Measurements from ENCODE around the gene ELOVL1. TPM values are rescaled to one million over a fixed set of nuclear protein-coding genes. Genes with fewer than 3 reads are reported as not detected.
A peak's percentile ranks its signal among the peaks of the same experiment; 100 is the strongest.

Gene ELOVL1
- total RNA-seq, 1 donor from 2014 or later: 34.4 TPM

DNA sequence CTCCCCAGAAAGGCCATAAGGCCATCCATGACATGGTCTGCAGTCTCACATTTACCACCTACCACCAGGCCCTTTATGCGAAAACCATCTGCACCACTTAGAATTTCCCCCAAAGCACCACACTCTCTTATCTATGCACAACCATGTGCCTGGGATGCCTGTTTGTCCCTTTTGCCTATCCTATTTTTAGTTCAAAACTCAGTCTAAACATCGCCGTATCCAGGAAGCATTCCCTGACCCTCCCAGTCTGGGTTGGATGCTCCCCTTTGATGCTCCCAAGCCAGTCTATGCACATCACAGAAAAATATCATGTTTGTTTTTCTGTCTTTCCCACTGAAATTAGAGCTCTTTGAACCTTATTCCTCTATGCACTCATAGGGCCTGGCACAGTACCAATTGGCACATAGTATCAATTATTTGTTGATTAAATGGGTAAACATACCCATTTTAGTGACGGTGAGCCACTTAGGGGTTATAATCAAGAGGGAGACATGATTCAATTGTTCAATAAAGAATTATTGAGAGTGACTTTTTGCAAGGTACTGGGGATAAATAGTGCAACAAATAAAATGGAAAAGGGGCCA, 23.5 kb downstream of the ELOVL1 start:
- intact Hi-C loops (cut with DNase I): loop anchor here (5.0 to 10.0 kb wide), 2 partner anchors 87 to 400 kb away; no protein-coding TSS in a partner anchor
- ATAC-seq: peak; percentile 66
- no peak for DNase-seq (ENCODE audit: missing footprints)

DNA sequence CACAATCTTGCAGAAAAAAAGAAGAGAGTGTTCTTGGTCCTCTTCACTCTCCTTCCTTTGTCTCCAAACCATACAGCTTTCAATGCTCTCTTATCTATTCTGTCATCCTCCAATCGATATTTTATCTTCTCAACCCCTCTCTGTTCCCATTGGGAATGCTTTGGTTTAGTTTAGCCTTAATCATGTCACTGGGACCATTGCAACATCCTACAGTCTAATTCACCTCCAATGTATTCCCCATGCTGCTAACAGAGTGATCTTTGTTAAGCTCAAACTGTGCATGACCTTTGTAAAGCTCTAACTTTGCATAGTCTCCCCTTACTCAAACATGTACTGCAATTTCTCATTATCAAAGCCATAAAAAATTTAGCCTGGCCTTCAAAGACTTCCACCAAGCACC, 27.3 kb downstream of the ELOVL1 start:
- DNase-seq (ENCODE audit: missing footprints) (no peak), ATAC-seq (no peak)
- intact Hi-C loops (cut with DNase I): loop anchor here (5.0 to 10.0 kb wide), 2 partner anchors 83 to 396 kb away; no protein-coding TSS in a partner anchor

DNA sequence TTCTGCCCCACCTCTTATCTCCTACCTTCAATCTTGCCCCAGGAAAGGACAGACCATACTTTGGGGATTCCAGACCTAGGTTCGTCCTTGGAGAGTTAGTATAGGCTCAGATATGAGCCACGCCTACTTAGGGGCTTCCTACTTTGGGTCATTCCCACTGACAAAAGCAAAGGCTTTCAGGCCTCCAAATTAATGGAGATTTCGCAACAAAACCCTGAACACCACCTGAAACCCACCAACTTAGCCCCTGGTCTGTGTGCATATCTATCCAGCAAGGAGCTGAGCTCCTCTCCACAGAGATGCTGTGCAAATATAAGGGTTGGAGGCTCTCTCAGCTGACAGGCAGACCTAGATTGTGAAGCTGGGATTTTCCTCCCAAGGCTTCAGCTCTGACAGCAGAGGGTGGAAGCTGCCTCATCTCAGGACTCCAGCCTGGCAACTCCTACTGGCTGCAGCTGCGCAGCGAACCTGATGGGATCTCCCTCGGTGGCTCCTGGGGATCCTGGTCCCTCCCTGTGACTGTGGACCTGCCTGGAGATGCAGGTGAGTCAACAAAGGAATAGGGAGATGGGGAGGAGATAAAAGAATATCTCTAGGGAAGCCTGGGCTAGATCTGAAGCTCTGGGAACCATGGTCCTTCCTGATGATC, 28.1 kb downstream of the ELOVL1 start:
- no peak for DNase-seq (ENCODE audit: missing footprints)
- intact Hi-C loops (cut with DNase I): loop anchor here (5.0 to 10.0 kb wide), 2 partner anchors 82 to 395 kb away; no protein-coding TSS in a partner anchor
- no peak for ATAC-seq

DNA sequence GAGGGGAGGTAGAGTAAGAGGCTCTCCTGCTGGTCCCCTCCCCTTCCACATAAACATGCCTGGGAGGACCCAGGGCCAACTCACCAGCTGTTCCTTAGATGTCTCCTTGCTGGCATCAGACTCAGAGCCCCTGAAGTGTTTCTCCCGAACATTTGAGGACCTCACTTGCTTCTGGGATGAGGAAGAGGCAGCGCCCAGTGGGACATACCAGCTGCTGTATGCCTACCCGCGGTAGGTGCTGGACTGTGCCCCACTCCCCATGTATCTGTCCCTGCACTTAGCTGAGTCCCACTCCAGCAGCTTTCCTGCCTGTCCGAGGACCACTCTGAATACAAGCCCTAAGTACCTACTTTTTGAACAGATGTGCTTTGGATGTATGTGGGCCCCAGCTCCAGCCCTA, 29.8 kb downstream of the ELOVL1 start:
- intact Hi-C loops (cut with DNase I): no loop called here
- DNase-seq (ENCODE audit: missing footprints) (no peak), ATAC-seq (no peak)

DNA sequence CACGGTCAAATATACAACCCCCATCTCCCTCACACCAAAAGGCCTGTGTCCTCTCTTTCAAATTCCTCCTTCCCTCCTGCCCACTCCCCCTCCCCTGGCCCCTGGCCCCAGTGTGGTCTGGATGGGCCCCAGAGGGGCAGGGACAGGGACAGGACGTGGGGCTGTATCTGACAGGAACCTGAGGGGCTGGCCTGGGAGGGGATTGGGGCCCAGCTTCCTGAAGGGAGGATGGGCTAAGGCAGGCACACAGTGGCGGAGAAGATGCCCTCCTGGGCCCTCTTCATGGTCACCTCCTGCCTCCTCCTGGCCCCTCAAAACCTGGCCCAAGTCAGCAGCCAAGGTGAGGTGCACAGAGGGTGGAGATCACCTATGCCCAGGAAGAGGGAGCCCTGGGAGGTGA, 30.2 kb downstream of the ELOVL1 start, which contains the start of gene MPL:
MPL (plus strand) TSS at position 231 of the 400 bp plus-strand sequence; CDS start at position 262, 31 bp downstream.
- intact Hi-C loops (cut with DNase I): no loop called here
- DNase-seq (ENCODE audit: missing footprints) (no peak), ATAC-seq (no peak)

DNA sequence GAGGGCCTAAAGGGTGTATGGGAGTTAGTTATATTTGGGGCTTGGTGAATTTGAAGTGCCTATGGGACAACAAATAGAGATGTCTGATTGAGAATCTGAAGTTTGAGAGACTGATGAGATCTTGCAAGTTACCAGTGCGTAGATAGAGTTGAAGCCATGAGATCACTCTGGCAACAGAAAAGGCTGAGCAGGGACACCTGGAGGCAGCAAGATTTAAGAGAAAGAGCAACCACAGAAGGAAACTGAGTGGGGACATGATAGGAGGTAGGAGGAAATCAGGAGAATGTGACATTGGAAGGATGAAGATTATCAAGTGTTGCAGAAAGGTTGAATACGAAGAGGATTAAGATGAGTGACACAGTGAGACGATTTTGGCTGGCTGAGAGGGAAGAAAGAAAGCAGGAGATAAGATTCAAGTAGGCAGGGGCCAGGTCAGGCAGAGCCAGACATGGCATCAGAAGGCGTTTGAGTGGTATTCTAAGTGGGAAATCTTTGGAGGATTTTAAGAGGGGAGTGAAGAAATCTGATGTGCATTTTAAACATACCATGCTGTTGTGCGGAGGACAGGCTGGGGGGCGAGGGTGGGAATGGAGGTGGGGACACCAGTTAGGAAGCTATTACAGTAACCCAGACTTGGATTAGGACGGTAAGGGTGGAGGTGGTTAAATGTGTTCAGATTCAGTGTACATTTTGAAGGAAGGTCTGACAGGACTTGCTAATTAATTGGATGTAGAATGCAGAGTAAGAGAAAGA, 33.2 kb downstream of the ELOVL1 start:
- intact Hi-C loops (cut with DNase I): no loop called here
- DNase-seq (ENCODE audit: missing footprints) (no peak), ATAC-seq (no peak)

DNA sequence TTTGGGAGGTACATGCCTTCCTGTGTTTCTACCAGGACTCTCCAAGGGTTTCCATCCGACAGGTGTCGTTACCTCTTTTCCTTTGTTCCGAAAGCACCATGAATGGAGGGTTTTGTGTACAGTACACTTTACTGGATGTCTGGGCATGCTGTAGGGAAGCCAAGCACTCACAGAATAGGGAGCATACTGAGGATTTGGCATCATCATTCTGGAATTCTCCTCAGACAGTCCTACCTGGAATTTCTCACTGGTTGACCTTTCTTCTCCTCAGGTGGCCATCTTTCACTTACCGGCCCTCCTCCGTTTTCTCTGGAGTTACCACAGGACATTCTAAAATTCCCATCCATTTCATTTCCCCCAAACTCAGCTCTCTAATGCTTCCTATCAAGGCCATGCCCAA, 36.1 kb downstream of the ELOVL1 start:
- intact Hi-C loops (cut with DNase I): no loop called here
- no peak for DNase-seq (ENCODE audit: missing footprints)
- no peak for ATAC-seq

DNA sequence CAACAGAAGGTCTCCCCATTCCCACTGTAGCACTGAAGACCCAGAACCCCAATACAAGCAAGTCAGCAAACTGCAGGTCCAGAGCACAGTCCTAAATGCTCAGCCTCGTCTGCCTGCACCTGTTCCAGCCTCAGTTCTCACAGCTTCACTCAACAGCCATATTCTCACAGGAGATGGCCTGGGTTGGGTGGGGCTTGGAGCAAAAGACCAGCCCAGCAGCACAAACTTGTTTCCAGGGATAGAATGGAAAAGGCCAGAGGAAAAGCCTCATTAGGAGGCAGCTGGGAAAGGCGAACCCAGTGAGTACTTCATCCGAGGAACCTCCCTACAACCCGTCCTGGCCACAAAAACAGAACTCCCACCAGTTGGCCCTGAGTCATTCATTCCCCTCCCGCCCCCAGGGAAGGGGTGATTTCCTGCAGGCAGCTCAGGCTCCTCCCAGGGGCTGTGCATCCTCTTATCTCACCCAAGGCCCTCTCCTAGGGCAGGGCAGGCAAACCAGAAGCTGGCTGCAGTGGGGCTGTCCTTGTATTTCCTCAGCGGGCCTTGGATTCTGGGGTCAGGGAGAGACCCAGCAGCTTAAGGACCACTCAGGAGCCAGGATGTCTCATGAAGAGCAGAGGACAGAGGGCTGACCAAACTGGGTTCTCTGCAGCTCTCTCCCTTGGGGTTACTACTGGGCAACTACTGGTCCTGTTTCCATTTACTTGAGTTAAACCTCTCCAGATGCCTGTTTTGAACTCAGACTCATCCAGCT, 37.6 kb downstream of the ELOVL1 start:
- intact Hi-C loops (cut with DNase I): no loop called here
- DNase-seq (ENCODE audit: missing footprints): no peak
- peak; percentile 78 for ATAC-seq

DNA sequence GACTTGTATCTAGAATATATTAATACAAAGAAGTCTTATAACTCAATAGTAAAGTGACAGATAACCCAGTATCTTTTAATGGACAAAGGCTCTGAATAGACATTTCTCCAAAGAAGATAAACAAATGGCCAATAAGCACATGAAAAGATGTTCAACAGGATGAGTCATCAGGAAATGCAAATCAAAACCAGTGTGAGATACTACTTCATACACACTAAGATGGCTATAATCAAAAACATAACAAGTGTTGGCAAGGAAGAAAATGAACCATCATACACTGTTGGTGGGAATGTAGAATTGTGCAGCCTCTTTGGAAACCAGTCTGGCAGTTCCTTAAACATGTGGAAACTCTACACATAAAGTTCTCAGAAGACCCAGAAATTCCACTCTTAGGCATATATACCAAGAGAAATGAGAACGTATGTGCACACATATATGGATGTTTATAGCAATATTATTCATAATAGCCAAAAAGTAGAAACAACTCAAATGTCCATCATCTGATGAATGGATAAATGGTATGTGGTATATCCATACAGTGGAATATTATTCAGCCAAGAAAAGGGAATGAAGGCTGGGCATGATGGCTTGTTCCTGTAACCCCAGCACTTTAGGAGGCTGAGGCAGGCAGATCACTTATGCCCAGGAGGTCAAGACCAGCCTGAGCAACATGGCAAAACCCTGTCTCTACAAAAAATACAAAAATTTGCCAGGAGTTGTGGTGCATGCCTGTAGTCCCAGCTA, 40.1 kb downstream of the ELOVL1 start:
- intact Hi-C loops (cut with DNase I): no loop called here
- ATAC-seq: no peak
- no peak for DNase-seq (ENCODE audit: missing footprints)

DNA sequence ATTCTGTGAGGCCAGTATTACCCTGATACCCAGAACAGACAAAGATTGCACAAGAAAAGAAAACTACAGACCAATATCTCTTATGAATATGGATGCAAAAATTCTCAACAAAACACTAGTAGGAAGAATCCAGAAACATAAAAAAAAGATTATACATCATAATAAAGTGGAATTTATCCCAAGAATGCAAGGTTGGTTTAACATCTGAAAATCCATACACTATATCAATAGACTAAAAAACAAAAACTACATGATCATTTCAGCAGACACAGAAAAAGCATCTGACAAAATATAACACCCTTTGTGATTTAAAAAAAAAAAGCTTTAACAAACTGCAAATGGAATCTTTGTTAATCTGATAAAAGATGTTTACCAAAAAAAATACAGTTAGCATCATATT, 42.4 kb downstream of the ELOVL1 start:
- DNase-seq (ENCODE audit: missing footprints) (no peak), ATAC-seq (no peak)
- intact Hi-C loops (cut with DNase I): no loop called here

DNA sequence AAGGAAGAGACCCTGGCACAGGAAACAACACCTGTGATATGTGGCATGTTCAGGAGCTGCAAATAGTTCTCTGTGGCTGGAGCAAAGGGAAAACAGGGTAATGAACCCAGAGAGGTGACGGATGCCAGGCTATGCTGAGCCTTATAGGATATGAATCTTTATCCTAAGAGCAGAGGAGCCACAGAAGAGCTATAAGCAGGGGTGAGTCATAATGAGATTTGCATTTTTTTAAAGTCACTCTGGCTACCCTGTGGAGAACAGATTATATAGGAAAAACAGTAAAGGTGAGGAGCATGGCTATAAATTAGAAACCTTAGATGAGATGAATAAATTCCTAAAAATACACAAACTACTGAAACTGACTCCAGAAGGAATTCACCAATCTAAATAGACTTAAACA, 43.0 kb downstream of the ELOVL1 start:
- DNase-seq (ENCODE audit: missing footprints) (no peak), ATAC-seq (no peak)
- intact Hi-C loops (cut with DNase I): no loop called here

DNA sequence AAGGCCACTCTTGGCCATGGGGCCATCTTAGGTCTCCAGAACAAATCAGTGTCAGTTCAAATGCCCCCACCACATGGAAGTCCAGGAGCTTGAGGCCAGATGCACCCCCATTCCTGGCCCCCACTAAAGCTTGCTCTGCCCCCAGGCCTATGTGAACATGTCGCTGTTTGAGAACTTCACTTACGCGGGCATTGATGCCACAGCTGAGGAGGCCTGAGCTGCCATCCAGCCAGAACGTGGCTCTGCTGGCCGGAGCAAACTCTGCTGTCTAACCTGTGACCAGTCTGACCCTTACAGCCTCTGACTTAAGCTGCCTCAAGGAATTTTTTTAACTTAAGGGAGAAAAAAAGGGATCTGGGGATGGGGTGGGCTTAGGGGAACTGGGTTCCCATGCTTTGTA, 45.3 kb downstream of the ELOVL1 start:
- no peak for DNase-seq (ENCODE audit: missing footprints)
- intact Hi-C loops (cut with DNase I): no loop called here

DNA sequence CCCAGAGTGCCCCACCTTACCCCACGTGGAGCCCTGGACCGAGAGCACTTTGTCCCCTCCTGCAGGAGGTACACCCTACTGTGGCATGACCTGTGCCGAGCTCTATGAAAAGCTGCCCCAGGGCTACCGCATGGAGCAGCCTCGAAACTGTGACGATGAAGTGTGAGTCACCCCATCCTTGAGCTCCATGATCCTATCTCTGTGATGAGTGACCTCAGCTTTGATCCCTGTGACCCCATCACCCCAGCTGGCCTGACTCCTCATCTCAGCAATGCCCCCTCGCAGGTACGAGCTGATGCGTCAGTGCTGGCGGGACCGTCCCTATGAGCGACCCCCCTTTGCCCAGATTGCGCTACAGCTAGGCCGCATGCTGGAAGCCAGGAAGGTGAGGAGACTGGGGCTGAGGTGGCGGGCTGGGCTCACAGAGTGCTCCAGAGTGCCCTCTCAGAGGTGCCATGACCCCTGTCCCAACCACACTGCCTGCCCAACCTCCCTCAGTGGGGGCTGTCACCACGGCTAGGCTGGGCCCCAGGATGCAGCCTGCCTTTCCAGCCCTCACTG, 46.4 kb downstream of the ELOVL1 start:
- DNase-seq (ENCODE audit: missing footprints) (no peak), ATAC-seq (no peak)
- intact Hi-C loops (cut with DNase I): no loop called here

More for the DNA sequence above, 45.3 kb downstream of the ELOVL1 start:
- no peak for ATAC-seq

DNA sequence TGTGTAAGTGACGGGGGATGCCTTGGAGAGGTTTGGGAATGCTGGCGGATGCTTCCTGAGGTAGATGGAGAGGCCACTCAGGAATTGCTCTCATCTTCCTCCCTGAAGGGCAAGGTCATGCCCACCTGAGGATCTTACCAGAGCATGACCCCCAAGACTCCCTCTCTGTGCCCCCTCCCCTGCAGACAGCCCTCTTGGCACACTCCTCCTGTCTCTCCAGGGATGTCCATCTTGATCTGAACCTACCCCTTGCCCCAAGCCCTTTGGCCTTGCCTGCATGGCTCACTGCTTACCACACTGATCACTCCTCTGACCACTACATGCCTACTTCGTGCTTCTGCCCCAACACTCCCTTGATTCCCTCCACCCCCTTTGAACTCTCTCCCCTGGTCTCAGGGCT, 48.0 kb downstream of the ELOVL1 start:
- no peak for ATAC-seq
- DNase-seq (ENCODE audit: missing footprints): no peak
- intact Hi-C loops (cut with DNase I): no loop called here

DNA sequence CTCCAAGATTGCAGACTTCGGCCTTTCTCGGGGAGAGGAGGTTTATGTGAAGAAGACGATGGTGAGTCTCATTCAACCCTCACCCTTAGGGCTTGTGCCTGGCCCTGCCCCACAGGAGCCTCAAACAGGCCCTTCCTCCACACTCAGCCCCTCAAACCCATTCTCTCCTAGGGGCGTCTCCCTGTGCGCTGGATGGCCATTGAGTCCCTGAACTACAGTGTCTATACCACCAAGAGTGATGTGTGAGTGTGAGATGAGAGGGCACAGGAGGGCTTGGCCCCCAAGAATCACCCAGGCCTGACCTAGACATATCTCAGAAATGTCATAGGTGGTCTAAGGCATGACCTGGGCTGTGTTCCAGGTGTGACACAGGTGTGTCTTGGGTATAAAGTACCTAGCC, 48.5 kb downstream of the ELOVL1 start:
- DNase-seq (ENCODE audit: missing footprints) (no peak), ATAC-seq (no peak)
- intact Hi-C loops (cut with DNase I): no loop called here

DNA sequence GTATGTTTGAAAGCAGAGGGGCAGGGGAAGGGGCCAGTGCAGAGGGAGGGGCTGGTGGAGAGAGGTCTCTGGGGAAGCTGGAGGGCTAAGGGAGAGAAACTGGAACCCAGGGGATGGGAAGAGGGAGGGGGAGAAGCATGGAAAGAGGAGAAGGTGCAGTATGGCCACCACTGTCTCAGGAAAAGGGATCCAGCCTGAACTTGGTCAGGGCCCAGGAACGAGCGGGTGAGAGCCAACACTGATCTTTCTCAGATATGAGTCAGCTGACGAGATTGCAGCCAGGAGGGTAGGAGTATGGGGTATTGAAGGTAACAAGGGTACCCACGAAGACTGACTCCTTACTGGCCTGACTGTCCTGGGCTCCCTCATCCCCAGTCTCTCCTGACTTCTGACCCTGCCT, 49.0 kb downstream of the ELOVL1 start:
- DNase-seq (ENCODE audit: missing footprints) (no peak), ATAC-seq (no peak)
- intact Hi-C loops (cut with DNase I): no loop called here

DNA sequence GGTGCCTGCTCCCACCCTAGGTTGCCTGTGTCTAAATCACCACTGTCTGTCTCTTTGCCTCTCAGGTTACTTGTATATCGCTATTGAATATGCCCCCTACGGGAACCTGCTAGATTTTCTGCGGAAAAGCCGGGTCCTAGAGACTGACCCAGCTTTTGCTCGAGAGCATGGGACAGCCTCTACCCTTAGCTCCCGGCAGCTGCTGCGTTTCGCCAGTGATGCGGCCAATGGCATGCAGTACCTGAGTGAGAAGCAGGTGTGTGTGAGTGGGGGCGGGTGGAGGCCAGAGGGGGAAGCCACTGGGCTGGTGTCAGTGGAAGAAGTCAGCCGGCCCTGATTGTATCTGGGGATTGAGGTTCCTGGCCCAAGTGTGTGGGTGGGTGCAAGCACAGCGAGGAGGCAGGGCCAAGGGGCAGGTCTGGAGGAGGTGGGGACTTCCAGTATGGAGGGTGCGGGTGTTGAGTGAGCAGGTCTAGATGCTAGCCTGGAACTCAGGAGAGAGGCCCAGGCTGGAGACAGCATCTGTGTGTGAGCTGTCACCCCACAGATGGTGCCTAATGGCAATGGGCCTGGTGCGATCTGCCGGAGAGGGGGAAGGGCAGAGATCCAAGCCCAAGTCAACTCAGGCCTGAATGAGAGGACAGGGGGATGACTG, 49.9 kb downstream of the ELOVL1 start:
- intact Hi-C loops (cut with DNase I): no loop called here
- ATAC-seq (no peak), DNase-seq (ENCODE audit: missing footprints) (no peak)
